K562 (cell line): Measurements from ENCODE around the gene PLXNA2. TPM values are rescaled to one million over a fixed set of nuclear protein-coding genes. Genes with fewer than 3 reads are reported as not detected.

Experiments used
- CC2D1A ChIP-seq: fragments of 450-650 bp; IDR thresholded peaks from 2 replicates; pipeline ENCODE4 v1.6.1; 2017; ENCODE audit warnings: mild to moderate bottlenecking
- MAZ ChIP-seq, 2 experiments: fragments of 450-650 bp in 1 of 2; sonication (generic) in 1 of 2; formaldehyde crosslinking; IDR thresholded peaks in 1 of 2; conservative IDR thresholded peaks in 1 of 2; 2 replicates each; pipeline versions ENCODE4 v1.4.0 to v1.5.0; 2020; ENCODE audit warnings: mild to moderate bottlenecking in 1 of 2, missing genetic modification reagents in 1 of 2
- SRF ChIP-seq, 2 experiments: fragments of 250-450, 450-650 bp in 1 of 2; sonication (Bioruptor Pico) in 1 of 2; sonication (generic) in 1 of 2; formaldehyde crosslinking; IDR thresholded peaks; 2 replicates each; pipeline versions ENCODE4 v1.5.0 to v1.5.1; 2020 to 2022; ENCODE audit warnings: mild to moderate bottlenecking in 1 of 2, missing genetic modification reagents in 1 of 2
- STAG1 ChIP-seq: sonication (generic); formaldehyde crosslinking; IDR thresholded peaks from 2 replicates; pipeline ENCODE4 v1.5.0; 2020; ENCODE audit warnings: missing genetic modification reagents, borderline replicate concordance
- polyA plus RNA-seq, 8 experiments: library from polyadenylated mRNA; depleted of rRNA in 4 of 8; stranded (reverse) in 5 of 8; unstranded in 3 of 8; fragments of >200 nt; fragmentation: Nextera tagmentation in 2 of 8; fragmentation: Illumina TruSeq in 1 of 8; extraction: Ambion mirVana in 2 of 8; extraction: Trizol in 1 of 8; gene quantifications; 2 replicates each; pipeline versions ENCODE4 v1.2.1 to v1.2.3, GENCODE V29; 2011 to 2014; ENCODE audit warnings: inconsistent platforms in 1 of 8, missing spikeins in 1 of 8
- total RNA-seq, 7 experiments: library from RNA; depleted of rRNA in 6 of 7; stranded (reverse); fragments of >200 nt in 6 of 7; fragmentation: Illumina TruSeq in 2 of 7; extraction: Trizol in 2 of 7; gene quantifications; 2 replicates each; pipeline versions ENCODE4 v1.2.1 to v1.2.3, GENCODE V29; 2011 to 2021; ENCODE audit warnings: low replicate concordance in 1 of 7
- TF ChIP-seq, protein P1 (sequence below), 2 experiments: fragments of 450-650 bp; formaldehyde crosslinking in 1 of 2; IDR thresholded peaks; 2 replicates each; pipeline versions ENCODE4 v1.4.0 to v1.6.1; 2014 to 2020; ENCODE audit warnings: mild to moderate bottlenecking in 2 of 2, borderline replicate concordance in 1 of 2, low read depth in 1 of 2

Gene PLXNA2
- total and polyA plus RNA-seq, 9 of the 15 experiments (the other 6 are each of a cell fraction or from before 2014, with no cell fraction given), result 0.01 to 1.3 (median 0.32) TPM

DNA sequence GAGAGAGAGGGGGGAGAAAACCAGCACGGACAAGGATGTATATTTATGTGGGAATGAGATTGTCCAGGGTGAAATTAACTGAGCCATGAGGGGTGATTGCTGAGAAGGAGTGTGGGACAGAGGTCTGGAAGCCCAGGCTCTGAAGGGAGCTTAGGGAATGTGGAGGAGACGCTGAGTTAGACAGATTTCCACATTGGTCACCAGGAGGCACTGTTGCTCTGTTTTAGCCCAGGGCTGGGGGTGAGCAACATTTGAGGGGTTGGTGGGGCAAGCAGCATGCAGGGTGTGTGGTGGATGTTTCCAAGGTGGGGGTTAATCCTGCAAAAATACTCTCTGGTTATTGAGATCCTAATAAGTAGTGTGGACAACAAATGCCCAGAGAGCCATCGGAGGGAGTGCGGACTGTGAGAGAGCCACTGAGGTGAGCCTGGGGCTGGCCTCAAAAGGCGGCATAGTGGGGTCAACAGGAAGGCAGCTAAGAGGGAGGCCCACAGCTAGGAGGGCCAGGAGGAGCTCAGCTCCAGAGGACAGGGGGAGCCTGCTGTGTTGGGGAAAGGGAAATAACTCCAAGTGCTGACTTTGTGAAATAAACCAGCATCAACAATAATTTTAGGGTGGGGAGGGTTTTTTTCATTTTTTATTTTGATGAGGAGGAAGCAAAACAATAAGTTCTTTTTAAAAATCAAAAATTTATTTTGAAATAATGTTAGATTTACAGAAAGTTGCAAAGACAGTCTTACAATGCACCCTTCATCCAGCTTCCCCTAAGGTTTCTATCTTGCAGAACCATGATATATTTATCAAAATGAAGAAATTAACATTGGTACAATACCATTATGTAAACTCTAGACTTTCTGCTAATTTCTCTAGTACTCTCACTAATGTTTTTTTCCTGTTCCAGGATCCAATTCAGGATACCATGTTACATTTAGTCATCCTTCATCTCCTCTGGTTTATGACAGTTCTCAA is 250.4 kb downstream of the PLXNA2 start (continued):
- TF ChIP-seq, protein P1, sequence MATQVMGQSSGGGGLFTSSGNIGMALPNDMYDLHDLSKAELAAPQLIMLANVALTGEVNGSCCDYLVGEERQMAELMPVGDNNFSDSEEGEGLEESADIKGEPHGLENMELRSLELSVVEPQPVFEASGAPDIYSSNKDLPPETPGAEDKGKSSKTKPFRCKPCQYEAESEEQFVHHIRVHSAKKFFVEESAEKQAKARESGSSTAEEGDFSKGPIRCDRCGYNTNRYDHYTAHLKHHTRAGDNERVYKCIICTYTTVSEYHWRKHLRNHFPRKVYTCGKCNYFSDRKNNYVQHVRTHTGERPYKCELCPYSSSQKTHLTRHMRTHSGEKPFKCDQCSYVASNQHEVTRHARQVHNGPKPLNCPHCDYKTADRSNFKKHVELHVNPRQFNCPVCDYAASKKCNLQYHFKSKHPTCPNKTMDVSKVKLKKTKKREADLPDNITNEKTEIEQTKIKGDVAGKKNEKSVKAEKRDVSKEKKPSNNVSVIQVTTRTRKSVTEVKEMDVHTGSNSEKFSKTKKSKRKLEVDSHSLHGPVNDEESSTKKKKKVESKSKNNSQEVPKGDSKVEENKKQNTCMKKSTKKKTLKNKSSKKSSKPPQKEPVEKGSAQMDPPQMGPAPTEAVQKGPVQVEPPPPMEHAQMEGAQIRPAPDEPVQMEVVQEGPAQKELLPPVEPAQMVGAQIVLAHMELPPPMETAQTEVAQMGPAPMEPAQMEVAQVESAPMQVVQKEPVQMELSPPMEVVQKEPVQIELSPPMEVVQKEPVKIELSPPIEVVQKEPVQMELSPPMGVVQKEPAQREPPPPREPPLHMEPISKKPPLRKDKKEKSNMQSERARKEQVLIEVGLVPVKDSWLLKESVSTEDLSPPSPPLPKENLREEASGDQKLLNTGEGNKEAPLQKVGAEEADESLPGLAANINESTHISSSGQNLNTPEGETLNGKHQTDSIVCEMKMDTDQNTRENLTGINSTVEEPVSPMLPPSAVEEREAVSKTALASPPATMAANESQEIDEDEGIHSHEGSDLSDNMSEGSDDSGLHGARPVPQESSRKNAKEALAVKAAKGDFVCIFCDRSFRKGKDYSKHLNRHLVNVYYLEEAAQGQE (IDR thresholded peaks at IDR 0.05; ENCODE audit: borderline replicate concordance), result peak; percentile 46; the same call in 1 of the 2 replicates
- TF ChIP-seq, protein P1 (CRISPR knock-in tag; IDR thresholded peaks at IDR 0.05; ENCODE audit: low read depth), result no peak
- TF ChIP-seq MAZ (CRISPR knock-in tag; conservative IDR thresholded peaks at IDR 0.05 in 1 of 2, IDR thresholded peaks at IDR 0.05 in 1 of 2) (0 out of 4 replicates have a peak, but pooled peaks of 1 of the 2 experiments have one; percentile 18), STAG1 (CRISPR knock-in tag) (peak; percentile 79), CC2D1A (0 out of 2 replicates have a peak, but pooled peaks have one; percentile 16), SRF (CRISPR knock-in tag; IDR thresholded peaks at IDR 0.05) (no peak)
- TF ChIP-seq, all 486 proteins: peak for 9
